K562 (cell line): ENCODE results near the gene FASTK. TPM values are rescaled to one million over a fixed set of nuclear protein-coding genes. Genes with fewer than 3 reads are reported as not detected.

Experiments used
- CHD4 ChIP-seq: fragments of 200-600 bp; sonication (generic); IDR thresholded peaks from 3 replicates; pipeline ENCODE4 v1.6.1; 2012; ENCODE audit warnings: low read depth, mild to moderate bottlenecking, mixed read lengths, low read length, inconsistent platforms; ENCODE audit not compliant: insufficient read depth, insufficient replicate concordance, poor library complexity, severe bottlenecking
- CXXC5 ChIP-seq: fragments of 250-450 bp; sonication (Bioruptor Pico); IDR thresholded peaks from 2 replicates; pipeline ENCODE4 v1.8.0; 2022; ENCODE audit warnings: inconsistent platforms, mild to moderate bottlenecking, moderate library complexity
- HLTF ChIP-seq: fragments of 450-650 bp; IDR thresholded peaks from 2 replicates; pipeline ENCODE4 v1.6.1; 2016
- KDM2B ChIP-seq: fragments of 250-450 bp; sonication (Bioruptor Pico); IDR thresholded peaks from 2 replicates; pipeline ENCODE4 v1.8.0; 2021; ENCODE audit warnings: mild to moderate bottlenecking, moderate library complexity
- KLF13 ChIP-seq: fragments of 450-650 bp; IDR thresholded peaks from 2 replicates; pipeline ENCODE4 v1.6.1; 2016; ENCODE audit warnings: missing genetic modification characterization, low read depth, mild to moderate bottlenecking, missing compliant biosample characterization, moderate library complexity, borderline replicate concordance
- MIER1 ChIP-seq: fragments of 450-650 bp; IDR thresholded peaks from 2 replicates; pipeline ENCODE4 v1.6.1; 2016; ENCODE audit warnings: antibody characterized with exemption, mild to moderate bottlenecking, low read depth
- MLLT1 ChIP-seq, 2 experiments: fragments of 450-650 bp; IDR thresholded peaks; 2 replicates each; pipeline ENCODE4 v1.6.1; 2016
- MXI1 ChIP-seq: IDR thresholded peaks from 2 replicates; pipeline ENCODE4 v1.6.1; 2011; ENCODE audit warnings: low read depth, mild to moderate bottlenecking, improper control_type of control experiment, low read length
- NBN ChIP-seq: fragments of 450-650 bp; IDR thresholded peaks from 2 replicates; pipeline ENCODE4 v1.6.1; 2016; ENCODE audit warnings: low read depth, mild to moderate bottlenecking
- NFRKB ChIP-seq: fragments of 450-650 bp; IDR thresholded peaks from 2 replicates; pipeline ENCODE4 v1.6.1; 2016; ENCODE audit warnings: low read depth
- PHB ChIP-seq: fragments of 250-450 bp; sonication (Bioruptor Pico); IDR thresholded peaks from 2 replicates; pipeline ENCODE4 v1.5.0; 2021
- SMARCC2 ChIP-seq: fragments of 450-650 bp; IDR thresholded peaks from 2 replicates; pipeline ENCODE4 v1.6.1; 2017; ENCODE audit warnings: antibody characterized with exemption, moderate library complexity, mild to moderate bottlenecking, low read depth
- TAL1 ChIP-seq: fragments of 450-650 bp; IDR thresholded peaks from 2 replicates; pipeline ENCODE4 v1.6.1; 2016; ENCODE audit warnings: mild to moderate bottlenecking
- ZNF318 ChIP-seq, 2 experiments: fragments of 450-650 bp; IDR thresholded peaks; 2 replicates each; pipeline ENCODE4 v1.6.1; 2016; ENCODE audit warnings: mild to moderate bottlenecking in 2 of 2, borderline replicate concordance in 1 of 2, low read depth in 1 of 2, moderate library complexity in 1 of 2
- ZNF445 ChIP-seq: fragments of 250-450 bp; sonication (Bioruptor Pico); IDR thresholded peaks from 2 replicates; pipeline ENCODE4 v1.4.0; 2020; ENCODE audit warnings: low read depth, mild to moderate bottlenecking, moderate library complexity
- polyA plus RNA-seq, 8 experiments: library from polyadenylated mRNA; depleted of rRNA in 4 of 8; stranded (reverse) in 5 of 8; unstranded in 3 of 8; fragments of >200 nt; fragmentation: Nextera tagmentation in 2 of 8; fragmentation: Illumina TruSeq in 1 of 8; extraction: Ambion mirVana in 2 of 8; extraction: Trizol in 1 of 8; gene quantifications; 2 replicates each; pipeline versions ENCODE4 v1.2.1 to v1.2.3, GENCODE V29; 2011 to 2014; ENCODE audit warnings: inconsistent platforms in 1 of 8, missing spikeins in 1 of 8
- total RNA-seq, 7 experiments: library from RNA; depleted of rRNA in 6 of 7; stranded (reverse); fragments of >200 nt in 6 of 7; fragmentation: Illumina TruSeq in 2 of 7; extraction: Trizol in 2 of 7; gene quantifications; 2 replicates each; pipeline versions ENCODE4 v1.2.1 to v1.2.3, GENCODE V29; 2011 to 2021; ENCODE audit warnings: low replicate concordance in 1 of 7

FASTK gene
- total and polyA plus RNA-seq, 9 of the 15 experiments (the other 6 are each of a cell fraction or from before 2014, with no cell fraction given), result 0.51 to 150 (median 48.2) TPM

GRCh38 chr7:151027728-151028130 lies 52.9 kb downstream of the FASTK start (continued):
- TF ChIP-seq TAL1, result peak; percentile 8; the same call in 1 of the 2 replicates
- TF ChIP-seq KDM2B (CRISPR knock-in tag), result 0 out of 2 replicates have a peak, but pooled peaks have one; percentile 41
- TF ChIP-seq PHB (CRISPR knock-in tag), result peak; percentile 64; the same call in 1 of the 2 replicates
- peak; percentile 67 for TF ChIP-seq CHD4
- 0 out of 2 replicates have a peak, but pooled peaks have one; percentile 25 for TF ChIP-seq CXXC5 (CRISPR knock-in tag)
- 0 out of 2 replicates have a peak, but pooled peaks have one; percentile 61 for TF ChIP-seq ZNF445 (CRISPR knock-in tag)
- TF ChIP-seq MXI1, result peak; percentile 55; the same call in 1 of the 2 replicates
- TF ChIP-seq NBN, result peak; percentile 15; the same call in 1 of the 2 replicates
- peak; percentile 81; the same call in 1 of the 2 replicates for TF ChIP-seq MIER1
- peak; percentile 25; the same call in 1 of the 2 replicates for TF ChIP-seq SMARCC2
- peak in 1 of 2 experiments; percentile 40; a peak in 1 of 4 replicates for TF ChIP-seq ZNF318 (IDR thresholded peaks at IDR 0.05; ENCODE audit: borderline replicate concordance in 1 of 2, low read depth in 1 of 2)
- 0 out of 2 replicates have a peak, but pooled peaks have one; percentile 22 for TF ChIP-seq HLTF
- peak; percentile 49; the same call in 1 of the 2 replicates for TF ChIP-seq NFRKB
- peak in 1 of 2 experiments; percentile 65; a peak in 1 of 4 replicates for TF ChIP-seq MLLT1 (IDR thresholded peaks at IDR 0.05)
- peak; percentile 39; the same call in 1 of the 2 replicates for TF ChIP-seq KLF13
